Measurements from ENCODE around the gene MIA2.

DNA sequence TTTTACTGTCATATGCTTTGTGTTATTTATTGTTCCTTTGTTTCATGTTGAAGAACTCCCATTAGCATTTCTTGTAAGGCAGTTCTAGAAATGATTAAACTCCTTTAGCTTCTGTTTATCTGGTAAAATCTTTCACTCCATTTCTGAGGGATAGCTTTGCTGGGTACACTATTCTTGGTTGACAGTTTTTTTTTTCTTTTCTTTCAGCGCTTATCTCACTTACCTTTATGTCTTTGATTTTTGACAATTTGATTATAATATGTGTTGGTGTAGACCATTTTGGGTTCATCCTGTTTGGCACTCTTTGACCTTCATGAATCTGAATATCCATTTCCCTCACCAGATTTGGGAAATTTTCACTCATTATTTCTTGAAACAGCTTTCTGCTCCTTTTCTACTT lies 182.4 kb downstream of the MIA2 start:
- TF ChIP-seq, protein P1, sequence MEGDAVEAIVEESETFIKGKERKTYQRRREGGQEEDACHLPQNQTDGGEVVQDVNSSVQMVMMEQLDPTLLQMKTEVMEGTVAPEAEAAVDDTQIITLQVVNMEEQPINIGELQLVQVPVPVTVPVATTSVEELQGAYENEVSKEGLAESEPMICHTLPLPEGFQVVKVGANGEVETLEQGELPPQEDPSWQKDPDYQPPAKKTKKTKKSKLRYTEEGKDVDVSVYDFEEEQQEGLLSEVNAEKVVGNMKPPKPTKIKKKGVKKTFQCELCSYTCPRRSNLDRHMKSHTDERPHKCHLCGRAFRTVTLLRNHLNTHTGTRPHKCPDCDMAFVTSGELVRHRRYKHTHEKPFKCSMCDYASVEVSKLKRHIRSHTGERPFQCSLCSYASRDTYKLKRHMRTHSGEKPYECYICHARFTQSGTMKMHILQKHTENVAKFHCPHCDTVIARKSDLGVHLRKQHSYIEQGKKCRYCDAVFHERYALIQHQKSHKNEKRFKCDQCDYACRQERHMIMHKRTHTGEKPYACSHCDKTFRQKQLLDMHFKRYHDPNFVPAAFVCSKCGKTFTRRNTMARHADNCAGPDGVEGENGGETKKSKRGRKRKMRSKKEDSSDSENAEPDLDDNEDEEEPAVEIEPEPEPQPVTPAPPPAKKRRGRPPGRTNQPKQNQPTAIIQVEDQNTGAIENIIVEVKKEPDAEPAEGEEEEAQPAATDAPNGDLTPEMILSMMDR (IDR thresholded peaks at IDR 0.05 in 4 of 5, conservative IDR thresholded peaks at IDR 0.05 in 1 of 5): no peak
- TF ChIP-seq POLR2A (IDR thresholded peaks at IDR 0.05): no peak

Data from gastrocnemius medialis (tissue), 4 donors.